Activated naive CD8-positive, alpha-beta T cell (primary cell): ENCODE data around the gene OR52N2.
A peak's percentile ranks its signal among the peaks of the same experiment; 100 is the strongest.

Source experiments
- H3K27ac Mint-ChIP-seq: one replicate; pipeline ENCODE4 v1.8.0; 2021; ENCODE audit warnings: mixed read lengths
- H3K27me3 Mint-ChIP-seq: one replicate; pipeline ENCODE4 v1.8.0; 2021; ENCODE audit warnings: mixed read lengths
- H3K36me3 Mint-ChIP-seq: one replicate; pipeline ENCODE4 v1.8.0; 2021; ENCODE audit warnings: mixed read lengths
- H3K4me1 Mint-ChIP-seq: one replicate; pipeline ENCODE4 v1.8.0; 2021; ENCODE audit warnings: low read depth, mixed read lengths
- H3K4me3 Mint-ChIP-seq: one replicate; pipeline ENCODE4 v1.8.0; 2021; ENCODE audit warnings: mild to moderate bottlenecking, mixed read lengths
- H3K9me3 Mint-ChIP-seq: one replicate; pipeline ENCODE4 v1.8.0; 2021; ENCODE audit warnings: low read depth, mixed read lengths

The OR52N2 gene

DNA sequence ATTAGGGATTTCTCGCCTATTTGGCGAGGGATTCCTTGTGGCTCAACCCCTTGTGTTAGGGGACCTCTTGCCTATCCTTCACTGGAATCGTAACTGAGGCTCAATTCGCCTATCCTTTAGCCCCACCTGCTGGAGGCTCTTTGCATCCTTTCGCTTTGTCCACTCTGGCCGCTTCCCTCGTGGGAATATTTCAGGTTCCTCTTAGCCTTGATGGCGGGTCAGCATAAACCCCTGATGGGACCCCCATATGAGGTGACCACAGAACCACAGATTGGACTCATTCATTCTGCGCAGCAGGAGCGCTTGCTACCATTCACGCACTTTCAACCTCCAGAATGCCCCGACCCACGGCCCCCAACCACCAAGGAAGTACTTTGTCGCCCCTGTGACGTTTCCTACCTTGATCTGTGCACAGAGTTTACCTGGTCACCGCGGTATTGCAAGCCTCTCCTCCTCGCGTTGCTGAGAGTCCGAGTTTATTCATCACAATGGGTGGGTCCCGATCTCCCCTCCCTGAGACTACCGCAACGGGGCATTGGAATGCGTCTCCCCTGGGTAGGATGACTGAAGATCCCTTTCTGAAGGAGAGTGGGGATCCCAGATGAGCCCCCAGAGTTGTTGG, at the start of gene OR52N2:
Gene OR52N2 (plus strand): TSS at position 425 of the 622 bp plus-strand sequence. CDS start 11,412 bp downstream, outside the sequence.
- Mint-ChIP-seq H3K9me3 (peaks cover 9% of the 10 kb centered on the region), H3K27me3 (peaks cover 8% of the 10 kb centered on the region), H3K36me3 (peaks cover 2% of the 10 kb centered on the region), H3K27ac (no peak within 1 kb of the TSS), H3K4me3 (peak within 1 kb of the TSS; percentile 88), H3K4me1 (peaks cover 6% of the 10 kb centered on the region)

DNA sequence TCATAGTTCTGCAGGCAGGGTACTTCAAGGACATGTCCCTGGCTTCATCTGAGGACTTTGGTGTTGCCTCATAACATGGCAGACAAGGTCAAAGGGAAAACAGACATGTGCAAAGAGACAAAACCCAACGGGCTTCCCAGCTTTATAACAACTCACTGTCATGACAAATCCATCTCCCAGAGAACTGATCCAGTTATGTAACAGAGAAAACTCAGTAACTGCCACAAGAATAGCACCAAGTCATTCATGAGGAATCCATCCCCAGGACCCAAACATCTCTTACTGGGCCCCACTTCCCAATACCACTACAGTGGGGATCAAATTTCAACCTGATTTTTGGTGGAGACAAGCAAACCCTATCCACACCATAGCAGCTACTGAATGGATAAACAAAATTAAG, 41.7 kb upstream of the OR52N2 start:
- no peaks in the 10 kb centered on the region for H3K9me3 Mint-ChIP-seq
- H3K27me3 Mint-ChIP-seq: peaks cover 1% of the 10 kb centered on the region
- no peaks in the 10 kb centered on the region for H3K36me3 Mint-ChIP-seq
- no peaks in the 10 kb centered on the region for H3K4me1 Mint-ChIP-seq
- H3K27ac Mint-ChIP-seq: no peak overlapping the region
- H3K4me3 Mint-ChIP-seq: no peak overlapping the region

DNA sequence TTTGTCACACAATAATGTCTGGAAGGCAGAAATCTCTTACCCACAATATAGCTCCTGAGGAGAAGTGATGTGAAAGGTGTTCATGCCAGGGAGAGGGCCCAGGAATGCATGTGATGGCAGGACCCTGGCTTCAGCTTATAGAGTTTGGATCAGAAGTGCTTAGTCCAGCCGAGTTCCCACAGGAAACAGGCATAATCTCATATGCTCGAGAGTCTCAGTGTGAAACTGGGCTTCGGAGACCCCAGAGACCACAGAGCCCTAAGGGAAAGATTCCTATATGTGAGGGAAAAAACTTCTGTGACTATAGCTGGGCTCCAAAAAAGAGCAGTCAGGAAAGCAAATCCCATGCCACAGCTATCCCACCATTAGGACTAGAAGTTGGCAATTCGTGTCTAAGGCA, 25.5 kb upstream of the OR52N2 start, which contains the start of gene OR52N5:
Gene OR52N5 (minus strand): TSS at position 101 of the 400 bp plus-strand sequence. CDS start 4,721 bp downstream, outside the sequence.
- H3K36me3 Mint-ChIP-seq: no peaks in the 10 kb centered on the region
- peaks cover 4% of the 10 kb centered on the region for H3K4me1 Mint-ChIP-seq
- H3K4me3 Mint-ChIP-seq: no peak within 1 kb of the TSS
- peaks cover 8% of the 10 kb centered on the region for H3K27me3 Mint-ChIP-seq
- no peaks in the 10 kb centered on the region for H3K9me3 Mint-ChIP-seq
- H3K27ac Mint-ChIP-seq: no peak within 1 kb of the TSS

DNA sequence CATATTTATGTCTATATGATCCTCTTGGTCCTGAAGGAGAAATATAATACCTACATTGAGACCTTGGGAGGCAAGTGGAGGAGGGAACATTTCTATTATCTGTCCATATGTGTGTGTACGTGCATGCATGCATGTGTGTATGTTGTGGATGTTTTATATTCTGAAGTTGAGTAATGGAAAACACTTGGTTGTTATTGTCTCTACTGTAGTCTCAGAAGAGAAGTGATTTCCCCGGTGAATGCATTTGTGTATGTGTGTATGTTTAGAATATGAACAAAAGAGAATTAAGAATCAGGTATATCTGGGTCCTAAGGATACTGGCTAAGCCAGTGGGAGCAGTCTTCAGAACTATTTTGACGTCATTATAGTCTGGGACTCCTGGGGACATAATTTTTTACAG, 17.6 kb upstream of the OR52N2 start, which contains the start of gene OR52N1:
Gene OR52N1 (minus strand): TSS at position 101 of the 400 bp plus-strand sequence. CDS start 2,449 bp downstream, outside the sequence.
- Mint-ChIP-seq H3K4me1 (no peaks in the 10 kb centered on the region), H3K27me3 (peaks cover 9% of the 10 kb centered on the region), H3K36me3 (no peaks in the 10 kb centered on the region), H3K4me3 (no peak within 1 kb of the TSS), H3K27ac (no peak within 1 kb of the TSS), H3K9me3 (no peaks in the 10 kb centered on the region)

DNA sequence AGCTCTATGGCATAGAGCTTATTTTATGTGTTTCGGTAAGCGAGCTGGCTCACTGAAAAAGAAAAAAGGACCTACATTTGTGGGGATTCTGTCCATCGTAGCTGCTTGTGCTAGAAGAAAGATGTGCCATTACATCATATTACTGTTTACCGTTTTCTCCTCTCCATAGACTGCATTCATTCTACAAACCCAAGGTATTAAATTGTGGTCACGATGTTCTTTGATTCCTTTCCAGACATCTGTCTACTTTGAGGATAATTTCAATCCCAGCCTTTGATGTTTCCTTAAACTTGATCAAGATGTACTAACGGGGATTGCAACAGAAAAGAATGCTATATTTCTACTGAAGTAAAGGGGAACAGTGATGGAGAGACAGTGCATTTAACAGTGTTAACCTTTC, 12.2 kb upstream of the OR52N2 start:
- no peaks in the 10 kb centered on the region for H3K4me1 Mint-ChIP-seq
- H3K27ac Mint-ChIP-seq: no peak overlapping the region
- no peaks in the 10 kb centered on the region for H3K9me3 Mint-ChIP-seq

DNA sequence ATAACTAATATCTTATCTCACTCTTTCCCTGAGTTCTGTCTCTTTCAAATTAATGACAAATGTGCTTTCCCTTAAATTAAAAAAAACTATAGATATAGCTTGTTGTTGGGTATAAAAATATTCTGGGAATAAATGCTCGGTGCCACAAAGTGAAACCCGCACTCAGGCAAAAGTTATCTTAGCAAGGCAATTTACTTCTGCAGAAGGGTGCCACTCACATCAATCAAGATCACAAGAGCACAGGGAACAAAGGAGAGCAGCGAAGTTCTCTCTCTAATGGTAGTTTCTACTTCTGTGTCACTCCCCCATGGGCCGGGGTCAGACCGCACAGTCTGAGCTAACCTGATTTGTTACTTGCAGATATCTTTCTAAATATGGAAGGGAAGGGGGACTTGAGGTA, 4.7 kb upstream of the OR52N2 start:
- Mint-ChIP-seq H3K36me3 (peaks cover 2% of the 10 kb centered on the region), H3K9me3 (peaks cover 16% of the 10 kb centered on the region), H3K4me3 (no peak overlapping the region), H3K27ac (no peak overlapping the region), H3K27me3 (peaks cover 8% of the 10 kb centered on the region), H3K4me1 (peaks cover 2% of the 10 kb centered on the region)

More for the DNA sequence above, 12.2 kb upstream of the OR52N2 start:
- no peak overlapping the region for H3K4me3 Mint-ChIP-seq
- H3K27me3 Mint-ChIP-seq: peaks cover 20% of the 10 kb centered on the region
- H3K36me3 Mint-ChIP-seq: no peaks in the 10 kb centered on the region

DNA sequence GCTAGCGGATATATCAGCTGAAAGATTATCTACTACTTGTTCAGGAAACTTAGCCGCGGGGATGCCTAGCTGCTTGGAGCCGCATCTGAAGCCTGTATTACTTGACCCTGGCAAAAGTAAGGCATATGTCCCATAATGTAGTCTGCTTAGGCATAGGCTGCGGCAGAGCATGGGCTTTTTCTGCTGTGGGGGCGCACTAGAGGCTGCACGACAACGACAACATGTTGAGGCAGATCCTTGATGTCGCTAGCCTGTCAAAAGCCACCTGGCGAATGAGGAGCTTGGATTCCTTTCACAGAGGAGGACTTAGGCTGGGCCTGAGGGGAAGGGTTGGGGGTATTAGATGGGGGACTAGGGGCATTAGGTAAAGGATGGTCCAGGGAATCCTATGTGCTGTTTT, 1.1 kb upstream of the OR52N2 start:
- Mint-ChIP-seq H3K9me3 (peaks cover 16% of the 10 kb centered on the region), H3K4me3 (no peak overlapping the region)

DNA sequence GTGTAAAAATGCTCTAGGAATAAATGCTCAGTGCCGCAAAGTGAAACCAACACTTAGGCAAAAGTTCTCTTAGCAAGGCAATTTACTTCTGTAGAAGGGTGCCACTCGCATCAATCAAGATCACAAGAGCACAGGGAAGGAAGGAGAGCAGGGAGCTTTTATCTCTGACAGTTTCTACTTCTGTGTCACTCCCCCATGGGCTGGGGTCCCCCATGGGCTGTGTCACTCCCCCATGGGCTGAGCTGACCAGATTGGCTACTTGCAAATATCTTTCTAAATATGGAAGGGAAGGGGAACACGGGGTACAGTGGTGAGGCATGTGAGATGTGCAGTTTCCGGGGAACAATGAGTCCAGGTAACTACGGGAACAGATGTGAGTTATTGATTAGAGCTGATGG, 397 bp downstream of the OR52N2 start:
- Mint-ChIP-seq H3K36me3 (peaks cover 2% of the 10 kb centered on the region), H3K4me3 (peak overlapping the region; percentile 88), H3K4me1 (peaks cover 6% of the 10 kb centered on the region), H3K9me3 (peaks cover 4% of the 10 kb centered on the region), H3K27ac (no peak overlapping the region), H3K27me3 (peaks cover 8% of the 10 kb centered on the region)

More for the DNA sequence above, 1.1 kb upstream of the OR52N2 start:
- Mint-ChIP-seq H3K27me3 (peaks cover 8% of the 10 kb centered on the region), H3K4me1 (peaks cover 6% of the 10 kb centered on the region), H3K36me3 (peaks cover 2% of the 10 kb centered on the region), H3K27ac (no peak overlapping the region)

DNA sequence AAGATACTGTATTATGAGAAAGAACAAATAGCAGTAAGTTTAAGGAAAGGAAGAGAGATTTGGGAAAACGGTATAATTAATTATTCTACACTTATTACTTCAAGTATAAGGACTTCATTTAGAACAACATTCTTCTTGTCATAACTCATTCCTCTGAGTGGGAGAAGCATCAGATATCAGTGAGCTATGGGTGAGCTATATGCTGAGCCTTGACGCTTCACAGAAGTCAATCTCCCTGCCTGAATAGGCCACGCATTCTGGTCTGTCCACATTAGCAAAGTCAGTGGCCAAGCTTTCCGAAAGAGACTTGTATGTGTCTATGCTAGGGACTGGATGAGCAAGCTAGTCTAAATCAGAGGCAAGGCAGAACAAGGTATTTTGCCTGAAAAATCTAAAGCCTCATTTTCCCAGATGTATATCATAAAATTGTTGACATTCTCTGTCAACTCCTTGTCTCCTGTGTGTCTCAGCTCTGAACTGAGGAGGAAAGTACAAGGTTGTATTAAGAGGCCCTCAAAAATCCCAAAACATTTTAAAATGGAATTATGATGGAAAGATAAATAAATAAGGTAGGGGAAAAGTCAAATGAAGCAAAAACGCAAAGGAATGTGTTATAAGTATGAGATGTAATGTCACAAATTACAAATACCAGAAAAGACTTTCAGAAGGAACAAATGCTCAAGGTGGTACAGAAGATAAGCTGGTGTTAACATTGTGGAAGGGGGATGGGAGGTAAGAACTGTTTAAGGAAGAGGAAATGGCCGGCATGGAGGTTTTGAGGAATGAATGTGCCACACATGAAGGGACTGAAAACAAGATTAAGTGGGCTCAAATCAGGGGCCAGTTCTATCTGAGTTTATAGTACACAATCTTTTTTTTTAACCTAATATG, 1.4 kb downstream of the OR52N2 start:
- Mint-ChIP-seq H3K4me1 (peaks cover 6% of the 10 kb centered on the region), H3K27me3 (peaks cover 8% of the 10 kb centered on the region), H3K36me3 (no peaks in the 10 kb centered on the region), H3K9me3 (no peaks in the 10 kb centered on the region), H3K4me3 (no peak overlapping the region), H3K27ac (no peak overlapping the region)

DNA sequence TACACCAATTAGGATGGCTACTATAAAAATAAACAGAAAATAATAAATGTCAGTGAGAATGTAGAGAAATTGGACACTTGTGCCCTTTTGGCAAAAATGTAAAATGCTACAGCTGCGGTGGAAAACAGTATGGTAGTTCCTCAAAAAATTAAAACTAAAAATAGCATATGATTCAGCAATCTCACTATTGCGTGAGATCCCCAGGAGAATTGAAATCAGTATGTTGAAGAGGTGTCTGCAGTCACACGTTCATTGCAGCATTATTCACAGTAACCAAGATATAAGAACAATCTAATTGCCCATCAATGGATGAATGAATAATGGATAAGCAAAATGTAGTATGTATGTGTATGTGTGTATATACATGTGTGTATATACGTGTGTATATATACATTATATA, 6.8 kb downstream of the OR52N2 start:
- H3K36me3 Mint-ChIP-seq: no peaks in the 10 kb centered on the region
- no peaks in the 10 kb centered on the region for H3K27me3 Mint-ChIP-seq
- no peak overlapping the region for H3K27ac Mint-ChIP-seq
- H3K4me1 Mint-ChIP-seq: peaks cover 13% of the 10 kb centered on the region
- H3K9me3 Mint-ChIP-seq: no peaks in the 10 kb centered on the region
- no peak overlapping the region for H3K4me3 Mint-ChIP-seq

DNA sequence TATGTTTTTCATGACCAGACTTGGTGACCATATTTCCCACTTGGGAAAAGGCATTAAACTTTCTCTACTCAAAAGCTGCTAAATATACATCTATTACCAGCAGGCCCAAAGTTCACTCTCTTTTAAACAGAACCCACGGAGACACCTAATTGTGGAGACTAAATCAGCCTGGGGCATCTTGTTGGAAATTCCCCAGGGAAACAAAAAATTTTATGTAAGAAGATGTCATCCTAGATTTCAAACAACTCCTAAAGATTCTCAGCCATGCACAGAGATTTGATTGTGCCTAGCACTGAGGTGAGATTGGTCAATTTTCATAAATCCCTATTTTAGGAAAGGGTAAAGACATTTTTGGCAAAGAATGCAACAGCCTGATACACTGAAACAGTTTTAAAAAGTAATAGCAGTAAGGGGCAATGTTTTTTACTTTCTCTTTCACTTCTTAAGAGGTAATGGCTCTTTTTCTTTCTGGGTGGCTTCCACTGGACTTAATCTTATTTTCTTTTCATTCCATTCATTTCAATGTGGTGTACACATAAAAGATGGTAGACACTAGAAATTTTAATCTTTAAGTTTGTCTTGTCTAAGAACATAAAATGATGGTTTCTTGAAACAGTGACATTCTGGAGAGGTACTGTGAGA, 9.6 kb downstream of the OR52N2 start:
- peaks cover 13% of the 10 kb centered on the region for H3K4me1 Mint-ChIP-seq
- peaks cover 1% of the 10 kb centered on the region for H3K27me3 Mint-ChIP-seq
- H3K9me3 Mint-ChIP-seq: no peaks in the 10 kb centered on the region
- no peaks in the 10 kb centered on the region for H3K36me3 Mint-ChIP-seq
- peak overlapping the region; percentile 83 for H3K4me3 Mint-ChIP-seq
- H3K27ac Mint-ChIP-seq: peak overlapping the region; percentile 16

DNA sequence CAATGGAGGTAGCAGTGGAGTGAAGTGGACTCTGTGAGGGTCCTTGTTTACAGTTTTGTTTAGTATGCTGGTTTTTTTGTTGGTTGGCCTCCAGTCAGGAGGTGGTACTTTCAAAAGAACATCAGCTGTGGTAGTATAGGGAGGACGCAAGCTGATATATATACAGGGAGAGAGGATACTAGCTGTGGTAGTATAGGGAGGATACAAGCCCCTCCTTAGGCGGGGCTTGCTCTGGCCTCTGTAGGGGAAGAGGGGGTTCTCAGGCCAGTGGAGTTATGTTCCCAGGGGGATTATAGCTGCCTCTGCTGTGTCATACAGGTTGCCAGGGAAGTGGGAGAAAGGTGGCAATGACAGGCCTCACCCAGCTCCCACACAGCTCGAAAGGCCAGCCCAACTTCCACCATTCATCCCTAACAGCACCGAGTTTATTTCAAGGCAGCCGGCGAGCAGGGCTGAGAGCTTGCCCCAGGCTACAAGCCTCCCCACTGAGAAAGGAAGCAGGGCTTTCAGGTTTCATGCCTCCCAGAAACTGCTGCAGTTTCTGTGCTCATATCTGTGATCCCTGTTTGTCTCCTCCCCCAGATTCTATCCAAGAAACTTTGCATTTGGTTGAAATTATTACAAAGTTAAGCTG, 22.6 kb downstream of the OR52N2 start:
- H3K4me1 Mint-ChIP-seq: no peaks in the 10 kb centered on the region
- H3K9me3 Mint-ChIP-seq: no peaks in the 10 kb centered on the region
- no peak overlapping the region for H3K27ac Mint-ChIP-seq
- H3K27me3 Mint-ChIP-seq: peaks cover 10% of the 10 kb centered on the region
- H3K4me3 Mint-ChIP-seq: no peak overlapping the region
- no peaks in the 10 kb centered on the region for H3K36me3 Mint-ChIP-seq

DNA sequence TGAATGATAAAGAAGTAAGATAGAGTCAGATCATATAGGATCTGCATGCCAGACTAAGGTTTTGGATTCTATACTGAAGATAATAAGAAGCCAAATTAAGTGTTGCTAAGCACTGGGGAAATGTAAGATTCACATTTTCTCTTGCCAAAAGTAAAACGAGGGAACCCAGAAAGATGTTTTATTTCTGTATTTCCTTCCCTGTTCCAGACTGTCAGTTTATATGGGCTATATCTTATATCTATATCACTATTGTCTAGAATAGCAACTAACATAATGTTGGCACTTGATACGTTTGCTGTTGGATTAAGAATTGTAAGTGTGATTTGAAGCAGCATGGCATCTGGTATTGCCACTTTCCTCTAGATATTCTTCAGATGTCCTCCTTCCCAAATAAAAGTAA, 24.7 kb downstream of the OR52N2 start:
- no peaks in the 10 kb centered on the region for H3K4me1 Mint-ChIP-seq
- no peaks in the 10 kb centered on the region for H3K9me3 Mint-ChIP-seq
- no peak overlapping the region for H3K27ac Mint-ChIP-seq
- H3K36me3 Mint-ChIP-seq: no peaks in the 10 kb centered on the region
- no peak overlapping the region for H3K4me3 Mint-ChIP-seq
- peaks cover 23% of the 10 kb centered on the region for H3K27me3 Mint-ChIP-seq

DNA sequence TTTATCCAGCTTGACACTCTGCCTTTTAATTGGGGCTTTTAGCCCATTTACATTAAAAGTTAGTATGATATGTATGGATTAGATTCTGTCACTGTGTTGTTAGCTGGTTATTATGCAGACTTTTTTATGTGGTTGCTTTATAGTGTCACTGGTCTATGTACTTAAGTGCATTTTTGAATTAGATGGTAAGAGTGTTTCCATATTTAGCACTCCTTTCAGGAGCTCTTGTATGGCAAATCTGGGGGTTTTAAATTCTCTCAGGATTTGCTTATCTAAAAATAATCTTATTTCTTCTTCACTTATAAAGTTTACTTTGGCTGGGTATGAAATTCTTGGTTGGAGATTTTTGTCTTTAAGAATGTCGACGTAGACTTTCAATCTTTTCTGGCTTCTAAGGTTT, 29.0 kb downstream of the OR52N2 start:
- no peaks in the 10 kb centered on the region for H3K36me3 Mint-ChIP-seq
- H3K4me3 Mint-ChIP-seq: no peak overlapping the region
- H3K9me3 Mint-ChIP-seq: no peaks in the 10 kb centered on the region
- H3K4me1 Mint-ChIP-seq: no peaks in the 10 kb centered on the region
- H3K27ac Mint-ChIP-seq: no peak overlapping the region
- peaks cover 31% of the 10 kb centered on the region for H3K27me3 Mint-ChIP-seq
